Chondrocyte (in vitro differentiated cells): ENCODE results near the gene TRIM67. TPM values are rescaled to one million over a fixed set of nuclear protein-coding genes. Genes with fewer than 3 reads are reported as not detected.

Experiments used
- DNase-seq: peaks from one replicate; pipeline ENCODE4 v3.0.0; 2021; ENCODE audit warnings: mixed read lengths, low spot score
- H3K27ac Mint-ChIP-seq: one replicate; pipeline ENCODE4 v1.8.0; 2021; ENCODE audit warnings: mild to moderate bottlenecking, moderate library complexity, mixed read lengths; ENCODE audit not compliant: unreplicated experiment
- H3K27me3 Mint-ChIP-seq: 2 replicates; pipeline ENCODE4 v1.8.0; 2021; ENCODE audit warnings: low read depth, mixed read lengths
- H3K36me3 Mint-ChIP-seq: 2 replicates; pipeline ENCODE4 v1.8.0; 2021; ENCODE audit warnings: low read depth, mixed read lengths
- H3K4me1 Mint-ChIP-seq: 2 replicates; pipeline ENCODE4 v1.8.0; 2021; ENCODE audit warnings: low read depth, mild to moderate bottlenecking, mixed read lengths
- H3K4me3 Mint-ChIP-seq: one replicate; pipeline ENCODE4 v1.8.0; 2021; ENCODE audit warnings: mild to moderate bottlenecking, moderate library complexity, mixed read lengths; ENCODE audit not compliant: unreplicated experiment
- H3K9me3 Mint-ChIP-seq: 2 replicates; pipeline ENCODE4 v1.8.0; 2021; ENCODE audit warnings: low read depth, mixed read lengths
- total RNA-seq: library from RNA; stranded (reverse); gene quantifications from 3 replicates; pipeline ENCODE4 v1.2.1, GENCODE V29; 2021
- TF ChIP-seq, protein P1 (sequence below): fragments of 200-600 bp; sonication (generic); IDR thresholded peaks from 2 replicates; pipeline ENCODE4 v1.5.0; 2021; ENCODE audit warnings: antibody characterized with exemption, mild to moderate bottlenecking, moderate library complexity

Gene TRIM67
- total RNA-seq, 1 donor from 2014 or later: 1.2 TPM

- Mint-ChIP-seq H3K36me3 (peaks cover 7% of the 10 kb centered on the region), H3K4me1 (no peaks in the 10 kb centered on the region), H3K27me3 (peaks cover 35% of the 10 kb centered on the region), H3K27ac (no peak overlapping the region), H3K4me3 (no peak overlapping the region), H3K9me3 (peaks cover 11% of the 10 kb centered on the region)
- TF ChIP-seq, protein P1, sequence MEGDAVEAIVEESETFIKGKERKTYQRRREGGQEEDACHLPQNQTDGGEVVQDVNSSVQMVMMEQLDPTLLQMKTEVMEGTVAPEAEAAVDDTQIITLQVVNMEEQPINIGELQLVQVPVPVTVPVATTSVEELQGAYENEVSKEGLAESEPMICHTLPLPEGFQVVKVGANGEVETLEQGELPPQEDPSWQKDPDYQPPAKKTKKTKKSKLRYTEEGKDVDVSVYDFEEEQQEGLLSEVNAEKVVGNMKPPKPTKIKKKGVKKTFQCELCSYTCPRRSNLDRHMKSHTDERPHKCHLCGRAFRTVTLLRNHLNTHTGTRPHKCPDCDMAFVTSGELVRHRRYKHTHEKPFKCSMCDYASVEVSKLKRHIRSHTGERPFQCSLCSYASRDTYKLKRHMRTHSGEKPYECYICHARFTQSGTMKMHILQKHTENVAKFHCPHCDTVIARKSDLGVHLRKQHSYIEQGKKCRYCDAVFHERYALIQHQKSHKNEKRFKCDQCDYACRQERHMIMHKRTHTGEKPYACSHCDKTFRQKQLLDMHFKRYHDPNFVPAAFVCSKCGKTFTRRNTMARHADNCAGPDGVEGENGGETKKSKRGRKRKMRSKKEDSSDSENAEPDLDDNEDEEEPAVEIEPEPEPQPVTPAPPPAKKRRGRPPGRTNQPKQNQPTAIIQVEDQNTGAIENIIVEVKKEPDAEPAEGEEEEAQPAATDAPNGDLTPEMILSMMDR: no peak
- no peak for DNase-seq
These were observed 23.5 kb downstream of the TRIM67 start for GRCh38 chr1:231185391-231185790.

DNA sequence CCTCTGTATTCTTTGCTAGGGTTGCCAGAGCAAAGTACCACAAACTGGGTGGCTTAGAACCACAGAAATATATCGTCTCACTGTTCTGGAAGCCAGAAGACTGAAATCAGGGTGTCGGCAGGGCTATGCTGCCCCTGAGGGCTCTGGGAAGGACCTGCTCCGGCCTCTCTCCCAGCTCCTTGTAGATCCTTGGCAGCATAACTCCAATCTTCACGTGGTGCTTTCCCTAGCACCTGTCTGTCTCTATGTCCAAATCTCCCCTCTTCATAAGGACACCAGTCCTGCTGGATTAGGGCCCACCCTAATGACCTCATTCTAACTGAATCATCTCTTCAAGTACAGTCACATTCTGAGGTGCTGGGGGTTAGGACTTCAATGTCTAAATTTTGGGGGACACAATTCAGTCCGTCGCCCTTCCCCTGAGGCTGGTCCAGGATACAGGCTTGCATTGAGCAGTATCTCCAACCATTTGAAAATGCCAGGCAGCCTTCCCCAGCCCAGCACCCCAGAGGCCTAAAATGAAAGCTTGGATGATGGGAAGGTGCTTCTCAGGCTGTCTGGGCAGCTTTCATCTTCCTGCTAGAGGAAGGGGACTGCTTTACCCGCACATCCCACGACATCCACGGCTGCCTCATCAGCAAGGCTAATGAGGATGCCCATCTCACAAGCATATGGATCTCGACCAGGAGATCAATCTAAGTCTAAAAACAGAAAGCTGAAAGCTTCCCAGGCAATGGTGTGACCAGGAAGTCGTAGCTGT, 24.7 kb downstream of the TRIM67 start:
- no peaks in the 10 kb centered on the region for H3K4me1 Mint-ChIP-seq
- H3K4me3 Mint-ChIP-seq: no peak overlapping the region
- DNase-seq: no peak
- no peak overlapping the region for H3K27ac Mint-ChIP-seq
- TF ChIP-seq, protein P1: no peak
- peaks cover 11% of the 10 kb centered on the region for H3K9me3 Mint-ChIP-seq
- peaks cover 34% of the 10 kb centered on the region for H3K27me3 Mint-ChIP-seq
- peaks cover 7% of the 10 kb centered on the region for H3K36me3 Mint-ChIP-seq

- H3K27me3 Mint-ChIP-seq: peaks cover 29% of the 10 kb centered on the region
- TF ChIP-seq, protein P1: no peak
These were observed 25.7 kb downstream of the TRIM67 start for GRCh38 chr1:231187571-231187970.

DNA sequence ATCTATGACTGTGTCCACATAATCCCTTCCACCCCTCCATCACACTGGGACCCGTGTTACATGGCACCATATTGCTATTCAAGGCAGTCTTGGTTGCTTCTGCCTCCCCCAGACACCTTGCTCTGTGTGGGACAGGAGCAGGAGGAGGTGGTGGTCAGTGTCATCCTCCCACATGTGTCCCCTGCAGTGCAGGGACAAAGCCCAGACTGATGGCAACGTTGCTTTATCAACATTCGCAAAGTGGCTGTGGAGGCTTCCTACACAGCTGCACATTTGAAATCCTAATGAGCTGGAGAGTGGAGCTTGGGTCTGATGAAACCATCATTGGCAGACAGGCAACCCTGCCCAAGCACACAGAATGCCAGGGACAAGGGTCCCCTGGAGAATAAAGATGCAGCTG, 26.2 kb downstream of the TRIM67 start:
- Mint-ChIP-seq H3K4me3 (no peak overlapping the region), H3K27ac (no peak overlapping the region), H3K36me3 (peaks cover 7% of the 10 kb centered on the region), H3K27me3 (peaks cover 29% of the 10 kb centered on the region), H3K9me3 (peaks cover 11% of the 10 kb centered on the region), H3K4me1 (peaks cover 5% of the 10 kb centered on the region)
- DNase-seq: no peak
- TF ChIP-seq, protein P1: no peak

More at GRCh38 chr1:231187571-231187970, 25.7 kb downstream of the TRIM67 start:
- Mint-ChIP-seq H3K4me3 (no peak overlapping the region), H3K27ac (no peak overlapping the region), H3K9me3 (peaks cover 11% of the 10 kb centered on the region), H3K36me3 (peaks cover 7% of the 10 kb centered on the region), H3K4me1 (peaks cover 2% of the 10 kb centered on the region)
- no peak for DNase-seq

GRCh38 chr1:231188768-231189167, 26.9 kb downstream of the TRIM67 start:
- H3K4me1 Mint-ChIP-seq: peaks cover 5% of the 10 kb centered on the region
- peaks cover 33% of the 10 kb centered on the region for H3K27me3 Mint-ChIP-seq
- no peak overlapping the region for H3K27ac Mint-ChIP-seq
- peaks cover 7% of the 10 kb centered on the region for H3K36me3 Mint-ChIP-seq
- no peak for DNase-seq
- peaks cover 11% of the 10 kb centered on the region for H3K9me3 Mint-ChIP-seq
- no peak overlapping the region for H3K4me3 Mint-ChIP-seq
- TF ChIP-seq, protein P1: no peak
